HG02798 (cell line): ENCODE measurements around the gene PRIMPOL.

Experiments used
- ATAC-seq: cut with Tn5 transposase; IDR thresholded peaks from one replicate; pipeline ENCODE4 v1.9.1; 2021; ENCODE audit warnings: mild to moderate bottlenecking; ENCODE audit not compliant: unreplicated experiment, poor library complexity

The PRIMPOL gene

GRCh38 chr4:184664445-184665210 is 15.1 kb downstream of the PRIMPOL start:
- no peak for ATAC-seq

- no peak for ATAC-seq
Observed at GRCh38 chr4:184666670-184667069, 17.1 kb downstream of the PRIMPOL start.

GRCh38 chr4:184668096-184668495 is 18.6 kb downstream of the PRIMPOL start:
- no peak for ATAC-seq

- no peak for ATAC-seq
Observed at GRCh38 chr4:184668511-184669114, 19.1 kb downstream of the PRIMPOL start.

- ATAC-seq = no peak
Observed at GRCh38 chr4:184669251-184669650, 19.7 kb downstream of the PRIMPOL start.

- no peak for ATAC-seq
Observed at GRCh38 chr4:184671101-184671500, 21.6 kb downstream of the PRIMPOL start.

- no peak for ATAC-seq
Observed at GRCh38 chr4:184672741-184673140, 23.2 kb downstream of the PRIMPOL start.

GRCh38 chr4:184674011-184674410 is 24.5 kb downstream of the PRIMPOL start:
- ATAC-seq = no peak

GRCh38 chr4:184675018-184675417 is 25.5 kb downstream of the PRIMPOL start:
- ATAC-seq = no peak

- ATAC-seq = no peak
Observed at GRCh38 chr4:184675821-184676492, 26.4 kb downstream of the PRIMPOL start.

- no peak for ATAC-seq
Observed at GRCh38 chr4:184680698-184681097, 31.2 kb downstream of the PRIMPOL start.

- no peak for ATAC-seq
Observed at GRCh38 chr4:184681916-184682315, 32.4 kb downstream of the PRIMPOL start.

- no peak for ATAC-seq
Observed at GRCh38 chr4:184684491-184685189, 35.1 kb downstream of the PRIMPOL start.

- no peak for ATAC-seq
Observed at GRCh38 chr4:184688005-184688404, 38.5 kb downstream of the PRIMPOL start.

GRCh38 chr4:184688447-184688846 is 38.9 kb downstream of the PRIMPOL start:
- no peak for ATAC-seq

- ATAC-seq = no peak
Observed at GRCh38 chr4:184689681-184690080, 40.1 kb downstream of the PRIMPOL start.

- no peak for ATAC-seq
Observed at GRCh38 chr4:184693056-184693455, 43.5 kb downstream of the PRIMPOL start.

GRCh38 chr4:184694412-184694956 is 44.9 kb downstream of the PRIMPOL start:
- no peak for ATAC-seq

GRCh38 chr4:184695178-184695896 is 45.8 kb downstream of the PRIMPOL start:
- no peak for ATAC-seq

- ATAC-seq = no peak
Observed at GRCh38 chr4:184697956-184698355, 48.4 kb downstream of the PRIMPOL start.
